Right renal cortex interstitium (tissue), 3 donors: ENCODE results near the gene NSG1. TPM values are rescaled to one million over a fixed set of nuclear protein-coding genes. Genes with fewer than 3 reads are reported as not detected.
"Not testable (repeated sequence)": the region's sequence is repeated elsewhere in the genome, so short reads cannot be mapped to it uniquely, and the experiment has no call there.

Experiments
- DNase-seq, 3 donors: peaks; one replicate each; pipeline ENCODE4 v3.0.0-alpha.2; 2013; ENCODE audit warnings: low read depth in 3 of 3, low spot score in 2 of 3
- polyA plus RNA-seq, 3 donors: library from polyadenylated mRNA; unstranded; fragments of 120-200 nt; gene quantifications; one replicate each; pipeline ENCODE4 v1.2.1, GENCODE V29; 2013; ENCODE audit not compliant: insufficient read length in 3 of 3

Gene NSG1
- 1 to 10 TPM; 4.0 to 5.1 (median 4.5) TPM for polyA plus RNA-seq

GRCh38 chr4:4386736-4387392 is at the start of gene NSG1:
Gene NSG1, plus strand, starts transcription at chr4:4387102. Its CDS starts 528 bp downstream, at chr4:4387630.
- DNase-seq, result no peak

GRCh38 chr4:4338210-4339001 is 48.5 kb upstream of the NSG1 start:
- no peak for DNase-seq

- DNase-seq, result no peak
Measured at GRCh38 chr4:4339504-4340085, 47.3 kb upstream of the NSG1 start.

- DNase-seq, result no peak
Measured at GRCh38 chr4:4341861-4342650, 44.8 kb upstream of the NSG1 start.

- no peak for DNase-seq
Measured at GRCh38 chr4:4343038-4343437, 43.9 kb upstream of the NSG1 start.

GRCh38 chr4:4344915-4345527 is 41.9 kb upstream of the NSG1 start:
- DNase-seq, result no peak

GRCh38 chr4:4347585-4347984 is 39.3 kb upstream of the NSG1 start:
- DNase-seq, result no peak

- not testable (repeated sequence) for DNase-seq
Measured at GRCh38 chr4:4348585-4348984, 38.3 kb upstream of the NSG1 start.

- DNase-seq, result no peak
Measured at GRCh38 chr4:4349867-4350266, 37.0 kb upstream of the NSG1 start.

- no peak for DNase-seq
Measured at GRCh38 chr4:4350909-4351308, 36.0 kb upstream of the NSG1 start.

GRCh38 chr4:4355302-4355701 is 31.6 kb upstream of the NSG1 start:
- no peak for DNase-seq

- no peak for DNase-seq
Measured at GRCh38 chr4:4356106-4357041, 30.5 kb upstream of the NSG1 start.

GRCh38 chr4:4358093-4358854 is 28.6 kb upstream of the NSG1 start:
- DNase-seq, result no peak

- DNase-seq, result no peak
Measured at GRCh38 chr4:4361883-4362282, 25.0 kb upstream of the NSG1 start.

- DNase-seq, result no peak
Measured at GRCh38 chr4:4362991-4363697, 23.8 kb upstream of the NSG1 start.

GRCh38 chr4:4364061-4364460 is 22.8 kb upstream of the NSG1 start:
- DNase-seq, result no peak

- DNase-seq, result no peak
Measured at GRCh38 chr4:4364486-4365208, 22.3 kb upstream of the NSG1 start.
